GM11168 (cell line): ENCODE measurements around the gene SLC25A53.

Experiments
- in situ Hi-C: fragments of 300-500 bp; cut with MboI; formaldehyde crosslinking; loops from one replicate; pipeline ENCODE4 v1.12.0; 2022; ENCODE audit warnings: low sequenced_read_pairs; ENCODE audit not compliant: unreplicated experiment

Gene SLC25A53, protein sequence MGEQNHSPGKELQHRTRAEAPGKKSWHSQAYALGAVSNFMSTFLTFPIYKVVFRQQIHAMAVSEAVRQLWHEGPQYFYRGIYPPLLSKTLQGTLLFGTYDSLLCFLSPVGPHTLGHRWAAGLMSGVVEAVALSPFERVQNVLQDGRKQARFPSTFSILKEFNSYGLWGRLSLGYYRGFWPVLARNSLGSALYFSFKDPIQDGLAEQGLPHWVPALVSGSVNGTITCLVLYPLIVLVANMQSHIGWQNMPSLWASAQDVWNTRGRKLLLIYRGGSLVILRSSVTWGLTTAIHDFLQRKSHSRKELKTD

DNA sequence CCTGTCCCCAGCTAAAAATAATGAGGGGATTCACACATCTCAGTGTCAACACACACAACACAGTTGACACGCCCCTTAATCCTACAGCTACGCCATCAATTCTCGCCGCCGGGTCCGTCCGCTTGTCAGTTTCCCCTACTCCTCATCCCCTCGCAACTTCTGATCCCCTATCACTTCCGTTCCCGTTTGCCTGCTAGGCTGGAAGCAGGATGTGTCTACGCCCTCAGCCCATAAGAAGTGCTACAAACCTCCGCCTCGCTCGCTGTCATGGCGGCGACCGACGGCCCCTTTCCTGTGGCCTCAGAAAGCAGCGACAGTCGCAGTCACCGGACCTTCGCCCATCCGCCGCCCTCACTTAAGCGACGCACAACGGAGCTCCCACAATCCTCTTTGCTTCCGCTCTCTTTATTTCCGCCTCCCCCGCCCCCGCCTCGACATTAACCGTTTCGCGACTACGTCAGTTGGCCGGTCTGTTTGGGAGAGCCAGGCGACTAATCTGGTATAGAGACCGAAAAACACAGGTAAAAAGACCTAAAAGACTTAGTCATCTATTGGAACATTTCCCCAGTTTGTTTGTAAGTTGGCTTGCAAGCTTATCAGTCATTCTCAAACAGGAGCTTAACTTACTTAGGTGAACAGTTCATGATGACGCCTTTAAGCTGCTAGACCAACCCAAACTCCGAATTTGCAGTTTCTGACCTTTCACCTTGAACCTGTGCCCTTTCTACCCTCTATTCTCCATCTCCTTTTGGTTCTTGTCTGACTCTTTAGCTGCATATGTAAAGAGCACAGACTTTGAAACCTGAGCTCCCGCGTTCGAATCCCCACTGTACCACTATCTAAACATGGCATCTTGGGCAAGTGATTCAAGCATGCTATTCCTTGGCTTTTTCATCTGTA is at the start of gene SLC25A53:
SLC25A53 (minus strand) TSS at position 380 of the 900 bp plus-strand sequence. CDS start 51,752 bp downstream, outside the sequence.
- in situ Hi-C loops: no loop called here

DNA sequence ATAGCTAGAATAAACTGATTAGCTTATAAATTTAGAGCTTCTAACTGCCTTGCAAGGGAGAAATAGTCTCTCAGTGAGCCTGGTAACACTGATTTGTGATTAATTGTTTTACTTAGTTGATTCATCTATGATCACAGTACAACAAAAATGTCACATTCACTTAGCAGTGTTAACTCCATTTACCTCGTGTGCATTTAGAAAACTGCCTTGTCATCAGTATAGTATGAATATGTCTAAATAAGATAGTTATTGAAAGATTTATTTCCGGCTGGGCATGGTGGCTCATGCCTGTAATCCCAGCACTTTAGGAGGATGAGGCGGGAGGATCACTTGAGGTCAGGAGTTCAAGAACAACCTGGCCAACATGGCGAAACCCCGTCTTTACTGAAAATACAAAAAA is 48.7 kb upstream of the SLC25A53 start:
- in situ Hi-C loops: no loop called here

DNA sequence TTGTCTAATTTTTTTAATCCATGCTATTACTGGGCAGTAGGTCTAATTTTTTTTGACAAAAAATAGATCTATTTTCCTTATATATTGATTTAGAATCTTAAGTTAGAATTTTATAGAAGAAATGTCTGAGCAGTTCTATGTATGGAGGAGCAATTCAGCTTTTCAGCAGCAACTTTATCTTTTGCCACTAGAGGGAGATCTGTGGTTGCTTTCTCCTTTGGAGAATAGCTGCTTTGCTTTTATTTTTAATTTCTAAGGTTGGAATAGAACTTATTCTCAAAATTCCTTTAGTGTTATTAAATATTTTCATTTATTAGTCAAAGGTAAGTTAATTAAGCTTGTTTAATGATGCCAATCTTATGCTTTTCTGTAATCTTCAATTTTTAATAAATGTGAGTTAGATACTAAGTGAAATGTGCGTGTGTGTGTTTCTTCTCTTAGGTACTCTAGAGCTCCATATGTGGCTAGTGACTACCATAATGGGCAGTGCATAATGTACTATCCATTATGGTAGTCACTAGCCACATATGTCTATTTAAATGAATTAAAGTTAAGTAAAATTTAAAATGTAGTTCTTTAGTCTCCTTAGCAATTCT is 38.8 kb upstream of the SLC25A53 start:
- in situ Hi-C loops: no loop called here

DNA sequence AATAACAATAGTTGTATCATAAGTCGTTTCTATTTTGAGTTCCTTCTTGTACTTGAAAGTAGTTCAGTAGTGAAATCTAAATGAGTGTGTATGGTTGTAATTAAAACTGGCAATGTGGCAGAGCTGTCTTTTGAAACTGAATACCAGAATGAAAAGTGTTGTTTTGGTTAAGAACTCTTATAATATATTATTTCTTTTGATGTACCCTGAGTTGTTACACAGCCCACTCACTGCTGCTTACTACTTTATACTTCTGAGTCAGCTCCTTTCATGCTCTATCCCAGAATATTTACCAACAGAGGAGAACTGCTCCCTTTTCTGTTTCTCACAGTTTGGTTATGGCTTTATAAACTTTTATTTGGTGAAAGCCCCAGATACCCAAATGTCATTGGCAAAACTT is 38.2 kb upstream of the SLC25A53 start:
- in situ Hi-C loops: no loop called here

DNA sequence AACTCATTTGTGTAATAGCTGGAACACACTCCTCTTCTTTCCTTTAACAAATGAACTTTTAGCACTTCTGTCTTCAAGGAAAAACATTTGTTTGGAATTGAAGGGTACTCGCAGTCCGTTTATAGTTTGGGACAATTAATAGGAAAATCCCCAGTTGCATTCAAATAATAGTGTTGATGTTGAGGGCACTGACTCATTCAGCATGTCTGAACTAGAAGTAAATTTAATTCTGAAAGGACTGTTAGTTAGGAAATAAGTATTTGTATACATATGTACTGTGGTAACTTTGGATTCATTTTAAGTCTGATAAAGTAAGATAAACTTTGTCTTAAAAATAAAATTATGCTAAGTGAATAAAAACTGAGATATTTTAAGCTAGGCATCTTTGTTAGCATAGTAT is 36.7 kb upstream of the SLC25A53 start:
- in situ Hi-C loops: no loop called here

DNA sequence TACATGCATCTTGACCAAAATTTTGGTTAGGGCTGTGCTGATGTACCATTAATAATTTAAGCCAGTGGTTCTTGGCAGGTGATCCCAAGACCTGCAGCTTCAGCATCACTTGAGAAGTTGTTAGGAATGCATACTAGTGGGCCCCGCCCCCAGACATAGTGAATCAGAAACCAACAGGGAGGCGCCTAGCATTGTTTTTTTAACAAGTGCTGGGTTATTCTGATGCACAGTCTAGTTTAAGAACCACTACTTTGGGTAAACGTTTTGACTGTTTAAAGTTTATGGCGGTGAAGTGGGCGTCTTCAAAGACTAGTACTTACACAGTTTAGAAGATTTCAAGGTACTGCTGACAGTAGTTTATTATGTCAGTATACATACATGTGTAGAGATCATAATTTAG is 33.0 kb upstream of the SLC25A53 start:
- in situ Hi-C loops: no loop called here

DNA sequence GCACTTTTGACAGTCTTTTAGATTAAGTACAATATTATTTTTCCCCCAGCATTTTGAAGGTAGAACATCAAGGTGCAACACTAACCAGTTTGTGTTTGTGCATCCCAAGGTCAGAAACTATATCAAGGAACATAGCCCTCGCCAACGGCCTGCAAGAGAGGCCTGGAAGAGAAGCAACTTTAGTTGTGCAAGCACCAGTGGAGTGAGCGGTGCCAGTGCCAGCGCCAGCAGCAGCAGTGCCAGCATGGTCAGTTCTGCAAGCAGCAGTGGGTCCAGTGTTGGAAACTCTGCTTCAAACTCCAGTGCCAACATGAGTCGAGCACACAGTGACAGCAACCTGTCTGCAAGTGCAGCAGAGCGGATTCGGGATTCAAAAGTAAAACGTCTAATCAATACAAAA is 31.1 kb upstream of the SLC25A53 start:
- in situ Hi-C loops: no loop called here

DNA sequence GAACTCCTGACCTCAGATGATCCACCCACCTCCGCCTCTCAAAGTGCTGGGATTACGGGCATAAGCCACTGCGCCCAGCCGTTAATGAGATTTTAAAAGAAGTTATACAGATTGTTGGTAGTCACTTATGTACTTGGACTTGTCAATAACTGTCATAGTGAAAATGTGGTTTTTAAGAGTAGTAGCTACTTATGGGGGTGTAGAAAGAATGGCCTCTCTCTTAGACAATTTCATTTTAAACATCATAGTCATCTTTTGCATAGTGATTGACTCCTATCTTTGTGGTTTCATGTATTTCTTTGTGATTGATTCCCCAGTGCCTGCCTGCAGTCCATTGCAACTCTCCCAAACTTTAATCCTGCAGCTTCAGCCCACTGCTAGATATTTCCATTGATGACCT is 26.9 kb upstream of the SLC25A53 start:
- in situ Hi-C loops: no loop called here

DNA sequence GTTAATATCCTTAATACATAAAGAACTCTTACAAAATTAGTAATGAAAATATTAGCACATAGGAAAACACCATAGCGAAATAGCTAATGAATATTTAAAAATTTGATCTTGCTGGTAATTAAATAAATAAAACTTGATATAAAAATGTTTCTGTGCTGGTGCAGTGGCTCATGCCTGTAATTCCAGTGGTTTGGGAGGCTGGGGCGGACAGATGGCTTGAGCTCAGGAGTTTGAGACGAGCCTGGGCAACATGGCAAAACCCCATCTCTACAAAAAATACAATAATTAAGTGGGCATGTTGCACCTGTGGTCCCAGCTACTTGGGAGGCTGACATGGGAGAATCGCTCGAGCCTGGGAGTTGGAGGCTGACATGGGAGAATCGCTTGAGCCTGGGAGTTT is 17.0 kb upstream of the SLC25A53 start:
- in situ Hi-C loops: no loop called here

DNA sequence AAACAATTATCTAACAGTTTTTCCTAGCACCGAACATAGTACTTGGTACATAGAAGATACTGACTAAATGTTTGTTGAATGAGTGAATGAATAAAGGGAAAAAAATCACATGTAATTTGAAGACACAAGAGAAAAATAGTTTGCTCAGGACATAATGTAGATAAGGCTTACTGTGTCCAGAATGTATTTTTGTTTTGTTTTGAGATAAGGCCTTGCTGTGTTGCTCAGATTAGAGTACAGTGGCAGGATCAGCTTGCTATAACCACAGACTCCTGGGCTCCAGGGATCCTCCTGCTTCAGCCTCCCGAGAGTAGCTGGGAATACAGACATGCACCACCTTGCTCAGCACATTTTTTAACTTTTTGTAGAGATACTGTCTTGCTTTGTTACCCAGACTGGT is 16.0 kb upstream of the SLC25A53 start:
- in situ Hi-C loops: no loop called here

DNA sequence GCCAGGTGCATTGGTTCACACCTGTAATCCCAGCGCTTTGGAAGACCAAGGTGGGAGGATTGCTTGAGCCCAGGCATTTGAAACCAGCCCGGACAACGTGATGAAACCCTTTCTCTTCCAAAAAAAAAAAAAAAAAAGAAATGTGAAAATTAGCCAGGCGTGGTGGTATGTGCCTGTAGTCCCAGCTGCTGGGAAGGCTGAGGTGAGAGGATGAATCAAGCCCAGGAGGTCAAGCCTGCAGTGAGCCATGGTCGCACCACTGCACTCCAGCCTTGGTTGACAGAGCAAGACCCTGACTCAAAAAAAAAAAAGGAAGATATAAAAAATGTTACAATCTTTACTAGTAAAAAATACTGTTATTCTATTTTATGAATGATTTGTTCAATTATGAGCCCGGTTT is 15.3 kb upstream of the SLC25A53 start:
- in situ Hi-C loops: no loop called here

DNA sequence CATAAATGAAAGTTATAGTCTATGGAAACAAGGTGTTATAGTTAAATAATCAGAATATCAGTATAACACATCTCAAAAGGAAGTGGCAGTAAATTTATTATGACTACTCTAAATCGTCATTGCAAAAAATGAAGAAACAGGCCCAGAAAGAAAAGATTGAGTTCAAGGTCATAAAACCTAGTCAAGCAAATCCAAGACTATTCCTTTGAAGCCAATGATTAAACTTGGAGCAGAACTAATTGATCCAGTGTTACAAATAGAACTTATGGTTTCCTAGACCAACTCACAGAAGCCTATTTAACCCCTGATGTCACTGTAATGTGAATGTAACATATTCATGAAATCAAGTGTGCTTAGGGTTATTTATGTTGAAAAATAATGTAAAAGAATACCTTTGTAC is 11.3 kb upstream of the SLC25A53 start:
- in situ Hi-C loops: no loop called here

DNA sequence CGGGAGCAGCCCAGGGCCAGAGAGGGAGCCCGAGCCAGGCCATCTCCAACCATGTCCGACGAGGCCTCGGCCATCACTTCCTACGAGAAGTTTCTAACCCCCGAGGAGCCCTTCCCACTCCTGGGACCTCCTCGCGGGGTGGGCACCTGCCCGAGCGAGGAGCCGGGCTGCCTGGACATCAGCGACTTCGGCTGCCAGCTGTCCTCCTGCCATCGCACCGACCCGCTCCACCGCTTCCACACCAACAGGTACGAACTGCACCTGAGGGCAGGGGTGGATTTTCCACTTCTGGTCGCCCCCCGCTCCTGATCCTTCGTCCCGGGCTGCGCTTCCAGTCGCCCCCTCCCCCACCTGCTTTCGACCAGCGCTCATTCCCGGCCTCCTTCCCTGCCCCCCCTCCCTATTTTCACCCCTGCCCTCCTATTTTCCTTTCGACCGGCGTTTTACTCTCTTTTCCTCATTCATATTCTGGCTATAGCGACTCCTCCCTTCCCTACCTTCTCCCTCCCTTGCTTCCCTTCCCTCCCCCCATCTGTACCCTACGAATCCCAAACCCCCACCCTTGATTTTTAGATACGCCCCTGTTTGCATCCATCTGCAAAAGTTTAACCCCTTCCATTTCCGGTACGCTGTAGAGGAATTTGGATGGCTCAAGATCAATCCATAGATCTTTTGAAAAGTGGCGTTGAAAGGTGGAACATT is 10.1 kb upstream of the SLC25A53 start:
- in situ Hi-C loops: no loop called here

DNA sequence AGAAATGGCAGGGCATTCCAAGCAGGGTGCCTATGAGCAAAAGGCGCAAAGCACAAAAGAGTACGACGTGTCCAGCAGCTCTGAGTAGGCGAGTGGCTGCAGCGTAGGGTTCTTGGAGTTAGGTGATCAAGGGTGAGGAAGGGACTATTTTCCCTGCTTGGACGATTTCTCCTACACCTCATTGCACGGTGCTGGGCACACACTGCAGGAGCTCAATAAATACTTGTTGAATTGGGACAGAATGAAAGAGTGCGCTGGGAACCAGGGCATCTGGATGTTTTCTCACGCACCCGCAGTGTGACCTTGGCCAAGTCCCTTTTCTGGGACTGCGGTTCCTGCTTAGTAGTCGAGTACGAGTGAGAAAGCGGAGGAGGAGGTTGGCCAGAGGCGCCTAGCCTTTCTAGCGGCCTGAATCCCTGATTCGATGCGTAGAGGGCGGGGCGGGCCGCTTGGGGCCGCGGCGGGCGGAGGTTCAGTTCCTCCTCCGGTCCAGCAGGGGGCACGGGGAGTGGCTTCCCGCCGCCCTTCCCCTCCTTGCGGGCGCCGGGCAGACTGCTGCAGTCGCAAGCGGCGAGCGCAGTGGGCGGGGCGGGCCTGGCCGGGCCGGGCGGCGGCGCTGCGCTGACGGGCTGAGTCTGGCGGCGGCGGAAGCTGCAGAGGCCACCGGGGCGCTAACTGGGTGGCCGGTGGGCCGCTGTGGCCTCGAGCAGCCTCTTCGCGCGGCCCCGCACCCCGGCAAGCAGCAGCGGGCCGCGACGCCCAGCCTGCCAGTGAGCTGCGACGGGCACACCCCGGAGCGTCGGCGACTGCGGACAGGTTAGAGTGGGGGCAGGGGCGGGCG is 9.3 kb upstream of the SLC25A53 start, which contains the start of gene FAM199X:
FAM199X (plus strand) TSS at position 560 of the 841 bp plus-strand sequence. CDS start 333 bp downstream, outside the sequence.
- in situ Hi-C loops: no loop called here

DNA sequence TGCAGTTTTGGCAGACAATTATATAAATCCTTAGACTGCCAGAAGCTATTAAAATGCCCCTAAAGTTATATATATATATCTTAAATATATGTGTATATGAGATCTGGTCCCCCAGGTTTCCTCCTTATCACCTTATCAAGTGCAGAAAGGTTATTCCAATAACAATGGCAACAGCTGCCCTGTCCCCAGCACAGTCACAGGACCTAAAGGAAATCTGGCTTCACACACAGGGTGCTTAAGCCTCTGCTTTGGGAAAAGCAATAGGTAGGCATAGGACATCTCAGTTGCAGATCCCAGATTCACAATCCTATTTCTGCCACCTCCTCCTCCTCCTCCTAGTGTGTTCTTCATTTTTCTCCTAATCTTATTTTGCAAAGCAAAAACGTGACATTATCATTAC is 5.8 kb downstream of the SLC25A53 start:
- in situ Hi-C loops: no loop called here

DNA sequence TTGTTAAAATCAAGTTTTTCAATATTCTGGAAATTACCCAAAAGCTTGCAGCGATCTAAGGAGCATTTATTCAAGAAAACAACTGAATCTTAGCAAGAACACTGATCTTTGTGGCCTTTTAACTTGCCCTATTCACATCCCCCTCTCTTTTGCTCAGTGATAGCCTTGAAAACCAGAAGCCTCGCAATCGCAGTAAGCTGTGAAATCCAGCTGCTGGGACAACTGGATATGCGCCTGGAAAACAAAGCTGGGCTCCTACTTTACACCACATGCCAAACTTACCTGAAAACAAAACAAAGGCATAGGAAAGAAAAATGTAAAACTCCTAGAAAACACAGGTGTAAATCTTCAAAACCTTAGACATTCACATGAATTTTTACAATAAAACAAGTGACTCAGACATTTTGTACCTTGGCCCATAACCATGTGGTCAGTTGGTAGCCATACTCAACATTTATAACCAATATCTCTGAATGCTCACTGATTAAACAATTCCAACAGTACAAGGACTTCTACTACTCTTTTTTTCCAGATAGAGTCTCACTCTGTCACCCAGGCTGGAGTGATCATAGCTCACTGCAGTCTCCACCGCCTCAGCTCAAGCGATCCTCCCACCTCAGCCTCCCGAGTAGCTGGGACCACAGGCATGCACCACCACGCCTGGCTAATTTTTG is 15.6 kb downstream of the SLC25A53 start:
- in situ Hi-C loops: no loop called here

DNA sequence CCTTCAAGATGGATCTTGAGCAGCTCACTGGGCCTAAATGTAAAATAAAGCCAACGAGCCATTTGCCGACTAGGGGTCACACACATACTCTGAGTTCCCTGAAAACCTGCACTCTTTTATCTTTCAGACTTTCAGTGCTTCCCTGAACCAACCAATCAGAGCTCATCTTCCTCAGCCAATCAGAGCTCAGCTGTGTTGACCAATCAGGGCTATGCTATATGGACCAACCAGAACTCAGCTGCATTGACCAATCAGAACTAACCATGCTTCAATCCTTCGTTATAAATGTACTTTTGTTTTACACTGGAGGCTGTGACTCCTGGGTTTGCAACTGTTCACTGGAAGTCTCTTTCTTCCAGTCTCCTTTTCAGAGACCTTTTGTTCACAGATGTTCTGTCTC is 19.3 kb downstream of the SLC25A53 start:
- in situ Hi-C loops: no loop called here

DNA sequence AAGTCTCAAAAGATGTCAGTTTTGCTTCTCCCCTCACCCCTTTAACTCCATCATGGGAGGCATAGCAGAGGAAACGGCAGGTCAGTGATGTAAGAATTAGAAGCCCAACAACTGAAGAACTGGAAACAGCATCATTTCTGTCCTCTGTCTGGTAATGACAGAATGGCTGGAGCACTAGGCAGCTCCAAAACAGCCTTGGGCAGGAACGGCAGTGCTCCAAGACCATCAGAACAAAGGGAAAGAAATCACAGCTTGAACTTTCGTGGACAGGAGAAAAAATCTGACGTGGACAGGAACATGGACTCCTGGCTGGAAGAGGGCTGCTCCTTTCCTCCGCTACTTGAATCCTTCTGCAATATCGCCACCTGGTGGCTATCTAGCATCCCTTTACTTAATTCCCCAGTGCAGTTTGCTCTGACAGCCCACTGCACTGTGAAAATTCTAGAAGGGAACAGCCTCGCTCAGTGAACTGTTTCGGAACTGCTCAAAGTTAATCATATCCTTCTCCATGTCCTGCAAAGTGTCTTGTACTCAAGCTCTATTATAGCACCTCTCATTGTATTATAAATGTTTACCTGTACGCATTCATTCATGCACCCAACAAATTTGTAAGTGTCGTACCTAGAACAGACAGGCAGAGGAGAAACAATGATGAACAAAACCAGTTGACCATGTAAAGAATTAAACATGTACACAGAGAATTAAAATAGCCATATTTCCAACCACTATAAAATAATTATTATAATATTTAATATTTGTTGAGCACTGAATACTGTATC is 20.4 kb downstream of the SLC25A53 start:
- in situ Hi-C loops: no loop called here
